ENCODE measurements around the gene MPHOSPH8. TPM values are rescaled to one million over a fixed set of nuclear protein-coding genes. Genes with fewer than 3 reads are reported as not detected.

MPHOSPH8 gene
- total RNA-seq, 4 donors from 2014 or later = 8.0 to 15.5 (median 13.4) TPM

DNA sequence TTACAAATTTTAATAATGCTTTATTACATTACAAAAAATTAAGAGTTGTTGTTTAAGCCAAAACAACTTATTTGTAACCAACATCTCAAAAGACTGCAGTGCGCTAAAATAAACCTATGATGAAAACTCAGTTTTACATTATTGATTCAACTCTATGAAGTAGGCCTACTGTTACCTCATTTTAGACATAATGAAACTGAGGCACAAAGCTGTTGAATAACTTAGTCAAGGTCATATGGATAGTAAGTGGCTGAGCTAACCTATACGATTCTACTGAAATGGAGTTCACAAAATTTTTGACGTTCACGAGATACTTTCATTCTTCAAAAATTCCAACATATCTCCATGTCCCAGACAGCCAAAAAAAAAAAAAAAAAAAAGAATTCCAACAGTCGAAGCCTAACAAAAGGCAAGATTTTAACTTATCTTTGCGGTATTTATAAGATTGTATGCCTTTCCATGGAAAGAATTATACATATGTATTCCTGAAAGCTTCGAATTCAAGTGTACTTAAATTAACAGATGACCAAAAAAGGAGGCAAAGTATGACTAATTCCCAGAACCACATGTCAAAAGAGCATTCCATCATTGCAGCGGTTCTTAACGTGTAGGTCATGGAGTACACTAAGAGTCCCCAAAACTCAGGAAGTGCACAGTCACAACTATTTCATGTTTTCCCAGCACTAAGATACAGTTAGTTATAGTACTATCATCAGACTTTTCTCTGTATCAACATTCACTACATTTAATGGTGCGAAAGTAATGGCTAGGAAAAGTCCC is 79.9 kb downstream of the MPHOSPH8 start:
- ATAC-seq (no peak), DNase-seq (no peak)
- no peaks in the 10 kb centered on the region for H3K4me1 ChIP-seq
- no peak overlapping the region for H3K27ac ChIP-seq
- in situ Hi-C loops (cut with MboI; ENCODE audit: low sequenced_read_pairs in 4 of 4) = no loop called here
- no peaks in the 10 kb centered on the region for H3K36me3 ChIP-seq
- no peak overlapping the region for H3K4me3 ChIP-seq
- no peak for TF ChIP-seq CTCF (IDR thresholded peaks at IDR 0.05 in 4 of 5, conservative IDR thresholded peaks at IDR 0.05 in 1 of 5)
- H3K27me3 ChIP-seq = no peaks in the 10 kb centered on the region
- intact Hi-C loops (cut with DNase I; ENCODE audit: low total_unique reads) = no loop called here
- H3K9me3 ChIP-seq = no peaks in the 10 kb centered on the region

DNA sequence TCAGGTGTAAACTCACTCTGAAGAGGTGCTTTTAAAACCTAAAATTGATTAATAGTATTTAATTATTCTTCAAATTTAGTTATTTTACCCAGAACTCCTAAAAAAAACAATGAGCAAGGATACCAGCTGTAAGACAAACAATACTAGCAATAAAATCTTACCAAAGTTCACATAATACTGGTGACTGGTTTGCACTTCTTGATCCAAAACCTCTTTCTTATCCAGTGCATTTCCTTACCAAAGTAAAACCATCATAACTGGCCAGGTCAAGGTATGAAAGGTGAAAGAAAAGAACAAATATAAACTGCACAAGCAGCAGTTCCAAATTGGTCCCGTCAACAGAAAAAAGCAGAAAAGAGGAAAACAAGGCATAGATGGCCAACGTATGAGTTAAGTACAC is 86.6 kb downstream of the MPHOSPH8 start:
- intact Hi-C loops (cut with DNase I; ENCODE audit: low total_unique reads) = no loop called here
- Histone ChIP-seq H3K27ac (no peak overlapping the region), H3K36me3 (no peaks in the 10 kb centered on the region), H3K27me3 (no peaks in the 10 kb centered on the region), H3K9me3 (no peaks in the 10 kb centered on the region), H3K4me3 (no peak overlapping the region), H3K4me1 (no peaks in the 10 kb centered on the region)
- ATAC-seq (no peak), DNase-seq (no peak)
- TF ChIP-seq CTCF (IDR thresholded peaks at IDR 0.05 in 4 of 5, conservative IDR thresholded peaks at IDR 0.05 in 1 of 5) = no peak
- TF ChIP-seq POLR2A (IDR thresholded peaks at IDR 0.05) = no peak
- in situ Hi-C loops (cut with MboI; ENCODE audit: low sequenced_read_pairs in 4 of 4) = loop anchor here in 1 of 4 donors (10.0 kb wide), 1 partner anchor 55 kb away; no protein-coding TSS in a partner anchor

Other genes with a start within 250 kb of the MPHOSPH8 start
- gene TPTE2, start 72.1 kb upstream of the MPHOSPH8 start, total RNA-seq = not detected
- gene PSPC1, start 149.3 kb downstream of the MPHOSPH8 start, total RNA-seq = 10 to 100 TPM; 41.6 to 53.8 (median 44.1) TPM
- gene ZMYM5, start 230.0 kb downstream of the MPHOSPH8 start, total RNA-seq = 10 to 100 TPM in 2 of 4 donors, 1 to 10 TPM in 2; 7.8 to 13.8 (median 10.2) TPM

Measured in gastrocnemius medialis (tissue), 4 donors.